Ovary (tissue), 9 donors: Measurements from ENCODE around the gene CAPZA2. TPM values are rescaled to one million over a fixed set of nuclear protein-coding genes. Genes with fewer than 3 reads are reported as not detected.
A peak's percentile ranks its signal among the peaks of the same experiment; 100 is the strongest.

ENCODE experiments used
- DNase-seq, 5 donors: peaks; one replicate each; pipeline ENCODE4 v3.0.0-alpha.2; 2019 to 2020
- H3K27ac ChIP-seq, 2 donors: fragments of 200-600 bp; one replicate each; pipeline versions ENCODE4 v1.5.1 to v1.8.0; 2019 to 2022
- H3K27me3 ChIP-seq: fragments of 200-600 bp; one replicate; pipeline ENCODE4 v1.8.0; 2022
- H3K36me3 ChIP-seq: fragments of 200-600 bp; sonication (generic); one replicate; pipeline ENCODE4 v1.5.1; 2019
- H3K4me1 ChIP-seq: one replicate; pipeline ENCODE4 v1.8.1; 2013; ENCODE audit warnings: mild to moderate bottlenecking, moderate library complexity; ENCODE audit not compliant: insufficient read depth
- H3K4me3 ChIP-seq: fragments of 200-600 bp; sonication (generic); one replicate; pipeline ENCODE4 v1.5.1; 2017
- H3K9me3 ChIP-seq, 2 donors: fragments of 200-600 bp in 1 of 2; sonication (generic) in 1 of 2; one replicate each; pipeline versions ENCODE4 v1.5.1 to v1.8.1; 2013 to 2019; ENCODE audit warnings: mild to moderate bottlenecking in 1 of 2, moderate library complexity in 1 of 2
- EP300 ChIP-seq: sonication (generic); formaldehyde crosslinking; IDR thresholded peaks from one replicate; pipeline ENCODE4 v1.6.1; 2017; ENCODE audit warnings: antibody characterized with exemption
- POLR2A ChIP-seq: fragments of 450-650 bp; IDR thresholded peaks from one replicate; pipeline ENCODE4 v1.6.1; 2017; ENCODE audit warnings: antibody characterized with exemption, mild to moderate bottlenecking, moderate library complexity
- WGBS, 3 donors: extraction: QIAGEN DNeasy Blood & Tissue Kit in 1 of 3; methylation state at CpG; one replicate each; pipeline versions ENCODE4 v1.1.5 to v1.1.7; 2013 to 2017; 5-methylcytosine and 5-hydroxymethylcytosine counted together
- intact Hi-C, 4 donors: fragments of 100-400 bp; cut with DNase I; formaldehyde crosslinking; loops; one replicate each; pipeline versions ENCODE4 v1.11.0 to v1.15.1; 2022 to 2023
- polyA plus RNA-seq, 2 donors: library from polyadenylated mRNA; stranded (reverse); fragments of 200-250 nt in 1 of 2; fragments of 350-450 nt in 1 of 2; fragmentation: Illumina TruSeq in 1 of 2; extraction: RNeasy Lipid Tissue Mini Kit (QIAGEN cat#74804) in 1 of 2; gene quantifications; one replicate each; pipeline ENCODE4 v1.2.3, GENCODE V29; 2013 to 2014
- total RNA-seq, 7 donors: library from RNA; depleted of rRNA in 2 of 7; stranded (reverse); fragments of >200 nt in 2 of 7; fragmentation: NEBNext Ultra II Directional in 3 of 7; extraction: Animal tissue kit (Norgen Biotek cat#: 25700) in 3 of 7; gene quantifications; one replicate each; pipeline versions ENCODE4 v1.1.0 to v1.2.4, GENCODE V29; 2016 to 2023
- TF ChIP-seq, protein P1 (sequence below), 3 donors: fragments of 450-650 bp in 2 of 3; fragments of 200-600 bp in 1 of 3; IDR thresholded peaks; one replicate each; pipeline versions ENCODE4 v1.5.1 to v1.8.0; 2016 to 2022; ENCODE audit warnings: antibody characterized with exemption in 3 of 3, mild to moderate bottlenecking in 1 of 3
- donor health status: DM: no; HTN: no; CAD: no; lungs with moderate emphysema.
- donor health status: DM: no; HTN: no; CAD: no.
- donor health status: Bipolar disorder and iron deficiency.
- donor health status: DM: yes; HTN: yes; CAD: no.
- donor health status: DM: no; HTN: no; CAD: no.
- donor health status: DM: yes; HTN: yes; CAD: no.

CAPZA2 gene
- total and polyA plus RNA-seq, 9 donors, result 55.1 to 184 (median 129) TPM

GRCh38 chr7:116953372-116953905 is 91.1 kb downstream of the CAPZA2 start, which contains the start of gene ST7:
ST7 (plus strand) TSS chr7:116953501; CDS start chr7:116953541, 40 bp downstream.
- peak within 1 kb of the TSS; percentile 87 for H3K4me3 ChIP-seq
- DNase-seq, result peak; percentile 62 to 78 (median 69)
- intact Hi-C loops, result no loop called here
- peak within 1 kb of the TSS; percentile 100 for H3K27ac ChIP-seq
- H3K36me3 ChIP-seq, result no peaks in the 10 kb centered on the region
- WGBS, 3 donors, result 0 to 1% (median 0%) methylated on average over 39 to 77 of the region's 77 CpGs
- H3K9me3 ChIP-seq, result no peaks in the 10 kb centered on the region
- H3K4me1 ChIP-seq, result peaks cover 8% of the 10 kb centered on the region
- H3K27me3 ChIP-seq, result no peaks in the 10 kb centered on the region
- TF ChIP-seq, protein P1, sequence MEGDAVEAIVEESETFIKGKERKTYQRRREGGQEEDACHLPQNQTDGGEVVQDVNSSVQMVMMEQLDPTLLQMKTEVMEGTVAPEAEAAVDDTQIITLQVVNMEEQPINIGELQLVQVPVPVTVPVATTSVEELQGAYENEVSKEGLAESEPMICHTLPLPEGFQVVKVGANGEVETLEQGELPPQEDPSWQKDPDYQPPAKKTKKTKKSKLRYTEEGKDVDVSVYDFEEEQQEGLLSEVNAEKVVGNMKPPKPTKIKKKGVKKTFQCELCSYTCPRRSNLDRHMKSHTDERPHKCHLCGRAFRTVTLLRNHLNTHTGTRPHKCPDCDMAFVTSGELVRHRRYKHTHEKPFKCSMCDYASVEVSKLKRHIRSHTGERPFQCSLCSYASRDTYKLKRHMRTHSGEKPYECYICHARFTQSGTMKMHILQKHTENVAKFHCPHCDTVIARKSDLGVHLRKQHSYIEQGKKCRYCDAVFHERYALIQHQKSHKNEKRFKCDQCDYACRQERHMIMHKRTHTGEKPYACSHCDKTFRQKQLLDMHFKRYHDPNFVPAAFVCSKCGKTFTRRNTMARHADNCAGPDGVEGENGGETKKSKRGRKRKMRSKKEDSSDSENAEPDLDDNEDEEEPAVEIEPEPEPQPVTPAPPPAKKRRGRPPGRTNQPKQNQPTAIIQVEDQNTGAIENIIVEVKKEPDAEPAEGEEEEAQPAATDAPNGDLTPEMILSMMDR (IDR thresholded peaks at IDR 0.05), result no peak
- TF ChIP-seq EP300, result peak; percentile 22

DNA sequence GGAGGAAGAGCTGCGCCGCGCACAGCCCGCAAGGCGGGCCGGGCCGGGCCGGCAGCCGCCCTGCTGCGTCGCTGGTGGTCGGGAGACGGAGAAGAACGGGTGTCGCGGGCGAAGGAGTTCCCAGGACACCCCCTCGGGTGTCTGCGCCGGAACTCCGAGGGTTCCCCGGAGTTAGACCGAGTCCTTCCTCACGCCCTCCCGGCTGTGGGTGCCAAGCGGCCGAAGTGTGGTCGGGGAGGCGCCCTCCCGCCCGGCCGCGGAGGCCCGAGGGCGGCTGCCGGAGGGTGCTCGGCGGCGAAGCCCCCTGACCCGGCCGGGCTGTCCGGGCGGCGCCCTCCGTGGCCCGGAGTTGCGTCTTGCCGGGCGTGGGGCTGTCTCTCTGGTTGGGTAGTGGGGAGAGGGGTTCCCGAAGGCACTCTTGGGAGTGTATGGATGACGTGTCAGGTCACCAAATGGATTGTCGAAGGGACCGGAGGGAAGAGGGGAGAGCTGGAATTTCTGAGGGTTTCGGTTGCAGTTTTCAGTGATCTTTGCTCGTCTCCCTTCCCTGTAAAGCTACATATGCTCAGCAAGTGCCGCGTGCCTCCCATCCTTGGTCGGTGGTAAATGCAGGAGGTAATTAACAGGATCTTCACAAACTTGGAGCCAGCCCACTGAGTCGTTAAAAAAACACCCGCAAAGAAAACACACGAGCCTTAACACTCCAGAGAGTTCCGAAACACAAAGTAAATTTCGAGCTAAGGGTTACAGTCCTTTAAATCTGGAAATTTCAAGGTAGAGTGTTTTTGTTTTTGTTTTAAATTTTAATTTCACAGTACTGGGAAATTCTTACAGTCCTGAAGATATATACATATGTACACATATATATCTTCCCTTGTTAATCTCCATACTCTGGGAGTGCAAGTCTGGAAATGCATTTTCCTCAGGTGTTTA is 91.8 kb downstream of the CAPZA2 start:
- H3K4me3 ChIP-seq, result peak overlapping the region; percentile 87
- intact Hi-C loops, result no loop called here
- H3K9me3 ChIP-seq, result no peaks in the 10 kb centered on the region
- peaks cover 8% of the 10 kb centered on the region for H3K4me1 ChIP-seq
- H3K27ac ChIP-seq, result peak overlapping the region; percentile 100
- peak; percentile 71 to 79 (median 74) for DNase-seq
- 0 to 1% (median 0%) methylated on average over 38 to 63 of the region's 63 CpGs for WGBS, 3 donors
- no peaks in the 10 kb centered on the region for H3K27me3 ChIP-seq
- TF ChIP-seq POLR2A, result peak; percentile 66
- TF ChIP-seq, protein P1 (IDR thresholded peaks at IDR 0.05), result no peak
- no peaks in the 10 kb centered on the region for H3K36me3 ChIP-seq

DNA sequence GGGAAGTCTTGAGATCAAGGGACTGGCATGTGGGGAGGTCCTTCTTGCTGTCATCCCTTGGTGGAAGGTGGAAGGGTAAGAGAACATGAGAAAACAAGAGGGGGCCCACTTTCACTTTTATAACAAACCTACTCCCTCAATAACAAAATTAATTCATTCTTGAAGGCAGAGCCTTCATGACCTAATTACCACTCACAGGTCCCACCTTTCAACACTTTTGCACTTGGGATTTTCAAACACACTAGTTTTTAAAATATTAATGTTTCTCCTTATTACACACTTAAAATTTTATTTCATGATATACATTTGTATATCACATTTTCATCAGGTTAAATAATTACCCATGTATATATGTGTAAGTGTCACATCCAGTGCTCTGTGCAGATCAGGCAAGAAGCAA is 93.0 kb downstream of the CAPZA2 start:
- Histone ChIP-seq H3K9me3 (no peaks in the 10 kb centered on the region), H3K36me3 (no peaks in the 10 kb centered on the region), H3K27ac (peak overlapping the region in 1 of 2 donors; percentile 100), H3K4me1 (peaks cover 8% of the 10 kb centered on the region), H3K27me3 (no peaks in the 10 kb centered on the region), H3K4me3 (no peak overlapping the region)
- no peak for TF ChIP-seq EP300
- TF ChIP-seq, protein P1 (IDR thresholded peaks at IDR 0.05), result no peak
- DNase-seq, result no peak
- intact Hi-C loops, result no loop called here

DNA sequence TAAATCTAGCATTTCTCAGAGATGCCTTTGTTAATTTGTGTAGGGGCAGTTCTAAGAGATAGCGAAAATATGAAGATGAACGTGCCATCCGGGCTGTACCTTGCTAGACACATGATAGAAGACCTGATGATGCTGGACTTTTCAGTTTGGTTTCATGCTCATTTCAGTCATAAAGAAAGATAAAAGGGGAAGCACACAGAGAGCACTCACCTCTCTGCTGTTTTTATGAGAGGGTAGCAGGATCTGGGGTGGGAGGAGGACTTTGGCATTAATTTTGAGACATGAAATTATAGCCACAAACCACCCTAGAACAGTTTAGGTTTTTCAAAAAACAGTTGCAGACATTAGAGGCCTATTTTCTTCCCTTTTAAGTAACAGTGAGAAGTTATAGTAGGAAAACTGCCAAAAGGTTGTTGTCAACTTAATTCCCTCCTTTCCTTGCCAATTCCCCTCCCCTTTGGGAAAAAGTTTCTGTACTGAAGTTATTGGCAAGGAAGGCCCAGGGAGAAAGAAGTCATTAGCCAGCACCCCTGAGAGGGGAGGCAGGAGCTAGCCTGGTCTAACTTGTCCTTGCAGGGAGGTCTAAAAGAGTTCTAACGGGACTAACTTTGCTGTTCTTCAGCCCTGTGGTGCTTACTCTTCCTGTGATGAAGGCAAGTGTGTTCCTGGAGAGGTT is 93.6 kb downstream of the CAPZA2 start:
- peak overlapping the region; percentile 22 to 100 for H3K27ac ChIP-seq
- H3K27me3 ChIP-seq, result no peaks in the 10 kb centered on the region
- no peaks in the 10 kb centered on the region for H3K36me3 ChIP-seq
- H3K4me3 ChIP-seq, result no peak overlapping the region
- peak; percentile 14 to 50 (median 37) for DNase-seq
- intact Hi-C loops, result no loop called here
- H3K9me3 ChIP-seq, result no peaks in the 10 kb centered on the region
- H3K4me1 ChIP-seq, result peaks cover 8% of the 10 kb centered on the region
- 34 to 36% (median 36%) methylated on average over 4 of the region's 4 CpGs for WGBS, 3 donors
- TF ChIP-seq, protein P1 (IDR thresholded peaks at IDR 0.05), result no peak
- no peak for TF ChIP-seq EP300
- TF ChIP-seq POLR2A, result no peak
